Stimulated activated CD8-positive, alpha-beta memory T cell treated with anti-CD3 and anti-CD28 coated beads, Interleukin-7, amount 100 ng/mL, for 24 hours (primary cell): ENCODE data around the gene ALG1L2.
"Not testable (repeated sequence)": the region's sequence is repeated elsewhere in the genome, so short reads cannot be mapped to it uniquely, and the experiment has no call there.

Source experiments
- DNase-seq: peaks from one replicate; pipeline ENCODE4 v3.0.0-alpha.2; 2020; ENCODE audit warnings: low read depth

Gene ALG1L2

DNA sequence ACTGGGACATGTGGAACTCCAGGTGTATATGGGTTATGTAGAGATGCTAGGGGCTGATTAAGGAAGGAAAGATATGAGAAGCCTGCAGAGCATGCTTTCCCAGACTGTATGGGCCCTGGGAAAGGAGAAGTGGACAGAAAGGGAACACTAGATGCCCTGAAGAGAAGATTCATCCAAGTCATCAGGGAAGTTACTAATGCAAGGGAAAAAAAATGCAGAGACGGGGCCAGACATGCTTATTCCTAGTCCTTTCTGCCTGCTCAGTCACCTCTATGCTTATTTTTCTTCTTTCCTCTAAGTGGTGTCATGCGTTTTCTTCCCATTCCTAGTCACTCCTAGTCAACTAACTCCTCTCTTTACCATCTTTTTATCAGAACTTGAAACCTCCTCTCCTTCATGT is 43.8 kb downstream of the ALG1L2 start:
- not testable (repeated sequence) for DNase-seq

- DNase-seq, result not testable (repeated sequence)
These were observed 54.7 kb downstream of the ALG1L2 start for GRCh38 chr3:130136337-130136736.

- DNase-seq, result not testable (repeated sequence)
These were observed 56.1 kb downstream of the ALG1L2 start for GRCh38 chr3:130137685-130138084.

DNA sequence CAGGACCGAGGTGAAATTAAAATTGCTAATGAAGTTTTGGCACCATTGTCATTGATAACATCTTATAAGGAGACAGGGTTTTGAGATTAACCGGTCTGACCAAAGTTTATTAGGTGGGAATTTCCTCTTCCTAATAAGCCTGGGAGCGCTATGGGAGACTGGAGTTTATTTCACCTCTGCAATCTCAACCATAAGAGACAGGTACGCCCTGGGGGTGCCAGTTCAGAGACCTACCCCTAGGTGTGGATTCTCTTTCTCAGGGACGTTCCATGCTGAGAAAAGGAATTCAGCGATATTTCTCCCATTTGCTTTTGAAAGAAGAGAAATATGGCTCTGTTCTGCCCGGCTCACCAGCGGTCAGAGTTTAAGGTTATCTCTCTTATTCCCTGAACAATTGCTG is 57.4 kb downstream of the ALG1L2 start:
- not testable (repeated sequence) for DNase-seq

GRCh38 chr3:130140756-130141155 is 59.1 kb downstream of the ALG1L2 start:
- DNase-seq, result not testable (repeated sequence)

GRCh38 chr3:130143648-130144327 is 62.2 kb downstream of the ALG1L2 start:
- not testable (repeated sequence) for DNase-seq

- not testable (repeated sequence) for DNase-seq
These were observed 62.7 kb downstream of the ALG1L2 start for GRCh38 chr3:130144328-130144650.

GRCh38 chr3:130145456-130145855 is 63.8 kb downstream of the ALG1L2 start:
- not testable (repeated sequence) for DNase-seq

- DNase-seq, result not testable (repeated sequence)
These were observed 64.8 kb downstream of the ALG1L2 start for GRCh38 chr3:130146465-130146864.
